Endothelial cell of umbilical vein (primary cell): ENCODE measurements around the gene ZDHHC13.

ENCODE experiments used
- EZH2 ChIP-seq: IDR thresholded peaks from 2 replicates; pipeline ENCODE4 v1.6.1; 2012; ENCODE audit warnings: borderline replicate concordance, low read depth, mild to moderate bottlenecking, moderate library complexity, low read length, inconsistent platforms; ENCODE audit not compliant: severe bottlenecking
- POLR2A ChIP-seq: IDR thresholded peaks from 2 replicates; pipeline ENCODE4 v1.6.1; 2012; ENCODE audit warnings: low read depth, mild to moderate bottlenecking, control low read depth, low read length
- TF ChIP-seq, protein P1 (sequence below), 2 donors: IDR thresholded peaks; 1 replicate in 1 of 2; 2 replicates in 1 of 2; pipeline ENCODE4 v1.5.1; 2011; ENCODE audit warnings: low read length in 2 of 2, mild to moderate bottlenecking in 2 of 2, moderate library complexity in 2 of 2, control low read depth in 1 of 2, inconsistent platforms in 1 of 2, low read depth in 1 of 2; ENCODE audit not compliant: insufficient read depth in 1 of 2; ENCODE audit errors: extremely low read depth in 1 of 2

DNA sequence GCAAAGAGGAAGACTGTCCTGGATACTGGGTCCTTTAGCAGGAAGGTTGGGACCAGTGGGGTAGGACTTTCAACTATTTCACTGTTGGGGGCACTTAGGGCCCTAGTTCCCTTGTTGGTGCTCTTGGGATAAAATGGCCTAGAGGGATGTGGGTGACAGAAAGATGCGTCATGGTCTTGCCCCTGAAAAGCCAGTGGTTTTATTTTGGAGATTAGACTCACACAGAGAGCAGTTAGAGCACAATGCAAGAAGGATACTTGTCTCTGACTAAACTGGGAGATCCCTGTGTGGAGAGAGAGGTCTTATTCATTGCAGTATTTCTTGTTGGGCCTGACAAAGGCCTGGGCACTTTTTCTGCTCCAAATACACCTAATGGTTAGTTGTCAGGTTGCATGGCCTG, 33.8 kb upstream of the ZDHHC13 start:
- TF ChIP-seq, protein P1, sequence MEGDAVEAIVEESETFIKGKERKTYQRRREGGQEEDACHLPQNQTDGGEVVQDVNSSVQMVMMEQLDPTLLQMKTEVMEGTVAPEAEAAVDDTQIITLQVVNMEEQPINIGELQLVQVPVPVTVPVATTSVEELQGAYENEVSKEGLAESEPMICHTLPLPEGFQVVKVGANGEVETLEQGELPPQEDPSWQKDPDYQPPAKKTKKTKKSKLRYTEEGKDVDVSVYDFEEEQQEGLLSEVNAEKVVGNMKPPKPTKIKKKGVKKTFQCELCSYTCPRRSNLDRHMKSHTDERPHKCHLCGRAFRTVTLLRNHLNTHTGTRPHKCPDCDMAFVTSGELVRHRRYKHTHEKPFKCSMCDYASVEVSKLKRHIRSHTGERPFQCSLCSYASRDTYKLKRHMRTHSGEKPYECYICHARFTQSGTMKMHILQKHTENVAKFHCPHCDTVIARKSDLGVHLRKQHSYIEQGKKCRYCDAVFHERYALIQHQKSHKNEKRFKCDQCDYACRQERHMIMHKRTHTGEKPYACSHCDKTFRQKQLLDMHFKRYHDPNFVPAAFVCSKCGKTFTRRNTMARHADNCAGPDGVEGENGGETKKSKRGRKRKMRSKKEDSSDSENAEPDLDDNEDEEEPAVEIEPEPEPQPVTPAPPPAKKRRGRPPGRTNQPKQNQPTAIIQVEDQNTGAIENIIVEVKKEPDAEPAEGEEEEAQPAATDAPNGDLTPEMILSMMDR (IDR thresholded peaks at IDR 0.05; ENCODE audit: extremely low read depth in 1 of 2, insufficient read depth in 1 of 2, low read depth in 1 of 2, low read length in 2 of 2): no peak
- TF ChIP-seq POLR2A (no peak), EZH2 (no peak)
